ENCODE data around the gene DMAC1.

The DMAC1 gene

DNA sequence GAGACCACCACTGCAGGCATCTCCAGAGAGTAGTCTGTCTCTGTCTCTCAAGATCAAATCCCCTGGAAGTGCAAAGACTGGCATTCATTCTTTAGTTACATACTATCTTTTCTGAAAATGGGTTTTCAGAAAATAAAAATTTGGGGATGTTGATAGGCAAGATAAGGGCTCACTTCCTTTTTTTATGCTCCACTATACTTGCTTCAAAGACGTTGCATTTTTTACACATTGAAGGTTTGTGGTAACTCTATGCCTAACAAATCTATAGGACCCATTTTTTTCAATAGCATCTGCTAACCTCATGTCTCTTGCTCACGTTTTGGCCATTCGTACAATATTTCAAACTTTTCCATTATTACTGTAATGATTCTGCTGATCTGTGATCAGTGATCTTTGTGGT is 37.0 kb downstream of the DMAC1 start:
- Histone ChIP-seq H3K4me1 (ENCODE audit: insufficient read depth, low read length) (no peaks in the 10 kb centered on the region), H2AFZ (ENCODE audit: low read depth, low read length) (no peak overlapping the region), H3K79me2 (ENCODE audit: insufficient read depth, low read length) (no peaks in the 10 kb centered on the region), H3K27ac (ENCODE audit: low read length) (no peak overlapping the region), H3K4me2 (ENCODE audit: insufficient read depth, low read length) (no peak overlapping the region), H4K20me1 (ENCODE audit: insufficient read depth, low read length) (no peaks in the 10 kb centered on the region), H3K9me3 (ENCODE audit: insufficient read depth, low read length, severe bottlenecking) (peaks cover 10% of the 10 kb centered on the region), H3K4me3 (ENCODE audit: low read depth in 1 of 2, low read length in 2 of 2) (no peak overlapping the region), H3K9ac (ENCODE audit: low read depth, low read length) (no peak overlapping the region), H3K36me3 (ENCODE audit: insufficient read depth, low read length) (no peaks in the 10 kb centered on the region), H3K27me3 (ENCODE audit: insufficient read depth, low read length, poor library complexity) (no peaks in the 10 kb centered on the region)
- DNase-seq: no peak
- TF ChIP-seq EZH2 (IDR thresholded peaks at IDR 0.05; ENCODE audit: borderline replicate concordance, low read depth, low read length, severe bottlenecking): no peak
- TF ChIP-seq, protein P1, sequence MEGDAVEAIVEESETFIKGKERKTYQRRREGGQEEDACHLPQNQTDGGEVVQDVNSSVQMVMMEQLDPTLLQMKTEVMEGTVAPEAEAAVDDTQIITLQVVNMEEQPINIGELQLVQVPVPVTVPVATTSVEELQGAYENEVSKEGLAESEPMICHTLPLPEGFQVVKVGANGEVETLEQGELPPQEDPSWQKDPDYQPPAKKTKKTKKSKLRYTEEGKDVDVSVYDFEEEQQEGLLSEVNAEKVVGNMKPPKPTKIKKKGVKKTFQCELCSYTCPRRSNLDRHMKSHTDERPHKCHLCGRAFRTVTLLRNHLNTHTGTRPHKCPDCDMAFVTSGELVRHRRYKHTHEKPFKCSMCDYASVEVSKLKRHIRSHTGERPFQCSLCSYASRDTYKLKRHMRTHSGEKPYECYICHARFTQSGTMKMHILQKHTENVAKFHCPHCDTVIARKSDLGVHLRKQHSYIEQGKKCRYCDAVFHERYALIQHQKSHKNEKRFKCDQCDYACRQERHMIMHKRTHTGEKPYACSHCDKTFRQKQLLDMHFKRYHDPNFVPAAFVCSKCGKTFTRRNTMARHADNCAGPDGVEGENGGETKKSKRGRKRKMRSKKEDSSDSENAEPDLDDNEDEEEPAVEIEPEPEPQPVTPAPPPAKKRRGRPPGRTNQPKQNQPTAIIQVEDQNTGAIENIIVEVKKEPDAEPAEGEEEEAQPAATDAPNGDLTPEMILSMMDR (IDR thresholded peaks at IDR 0.05; ENCODE audit: borderline replicate concordance, extremely low read depth, low read length, poor library complexity, severe bottlenecking): no peak
- no peak for ATAC-seq (ENCODE audit: insufficient read depth, low read depth)

DNA sequence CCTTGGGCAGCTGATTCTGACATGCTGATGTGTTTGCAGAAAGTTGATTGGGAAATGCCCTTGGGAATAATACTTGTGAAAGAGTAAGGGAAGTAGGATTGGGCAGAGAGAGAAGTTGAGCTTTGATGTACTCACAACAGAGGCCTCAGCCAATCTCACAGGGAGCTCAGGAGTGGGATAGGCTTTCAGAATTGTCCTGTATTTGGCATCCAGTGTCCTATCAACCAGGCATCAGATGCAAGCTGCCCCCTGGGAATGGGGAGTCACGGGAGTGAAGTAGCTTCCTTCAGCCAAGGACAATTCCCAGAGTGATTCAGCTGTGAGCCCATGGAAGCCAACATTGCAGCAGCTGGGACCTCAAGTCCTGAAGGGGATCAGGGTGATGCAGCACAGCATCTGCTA is 39.6 kb downstream of the DMAC1 start:
- no peak for TF ChIP-seq EZH2 (IDR thresholded peaks at IDR 0.05; ENCODE audit: borderline replicate concordance, low read depth, low read length, severe bottlenecking)
- TF ChIP-seq, protein P1 (IDR thresholded peaks at IDR 0.05; ENCODE audit: borderline replicate concordance, extremely low read depth, low read length, poor library complexity, severe bottlenecking): no peak
- H3K4me2 ChIP-seq (ENCODE audit: insufficient read depth, low read length): no peak overlapping the region
- no peaks in the 10 kb centered on the region for H3K79me2 ChIP-seq (ENCODE audit: insufficient read depth, low read length)
- H3K9ac ChIP-seq (ENCODE audit: low read depth, low read length): no peak overlapping the region
- no peaks in the 10 kb centered on the region for H3K27me3 ChIP-seq (ENCODE audit: insufficient read depth, low read length, poor library complexity)
- peaks cover 5% of the 10 kb centered on the region for H3K9me3 ChIP-seq (ENCODE audit: insufficient read depth, low read length, severe bottlenecking)
- no peaks in the 10 kb centered on the region for H3K36me3 ChIP-seq (ENCODE audit: insufficient read depth, low read length)
- H4K20me1 ChIP-seq (ENCODE audit: insufficient read depth, low read length): no peaks in the 10 kb centered on the region
- no peak overlapping the region for H3K27ac ChIP-seq (ENCODE audit: low read length)
- ATAC-seq (ENCODE audit: insufficient read depth, low read depth) (no peak), DNase-seq (no peak)
- no peak overlapping the region for H3K4me3 ChIP-seq (ENCODE audit: low read depth in 1 of 2, low read length in 2 of 2)
- no peak overlapping the region for H2AFZ ChIP-seq (ENCODE audit: low read depth, low read length)
- H3K4me1 ChIP-seq (ENCODE audit: insufficient read depth, low read length): no peaks in the 10 kb centered on the region

DNA sequence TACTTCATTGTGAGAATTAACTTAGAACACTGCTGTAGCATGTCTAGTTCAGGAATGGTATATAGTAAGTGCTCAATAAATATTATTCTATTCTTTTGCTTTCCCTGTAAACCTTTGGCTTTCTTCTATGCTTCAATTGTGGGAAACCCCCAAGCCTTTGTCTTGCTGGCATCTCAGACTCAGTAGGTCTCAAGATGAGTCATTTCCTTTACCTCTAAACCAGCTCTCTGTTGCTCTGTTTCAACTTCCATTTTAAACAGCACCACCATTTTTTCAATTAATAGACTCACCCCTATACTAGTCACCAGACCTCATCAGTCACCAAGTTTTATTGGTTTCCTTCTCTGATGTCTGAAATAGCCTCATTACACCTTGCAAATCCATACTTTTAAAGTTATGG is 43.5 kb downstream of the DMAC1 start:
- Histone ChIP-seq H2AFZ (ENCODE audit: low read depth, low read length) (peak overlapping the region; percentile 24; the same call in 1 of the 2 replicates), H3K4me3 (ENCODE audit: low read depth in 1 of 2, low read length in 2 of 2) (no peak overlapping the region), H3K4me2 (ENCODE audit: insufficient read depth, low read length) (no peak overlapping the region), H3K9me3 (ENCODE audit: insufficient read depth, low read length, severe bottlenecking) (no peaks in the 10 kb centered on the region), H3K27ac (ENCODE audit: low read length) (no peak overlapping the region), H4K20me1 (ENCODE audit: insufficient read depth, low read length) (no peaks in the 10 kb centered on the region), H3K9ac (ENCODE audit: low read depth, low read length) (no peak overlapping the region), H3K27me3 (ENCODE audit: insufficient read depth, low read length, poor library complexity) (no peaks in the 10 kb centered on the region), H3K36me3 (ENCODE audit: insufficient read depth, low read length) (no peaks in the 10 kb centered on the region), H3K4me1 (ENCODE audit: insufficient read depth, low read length) (no peaks in the 10 kb centered on the region), H3K79me2 (ENCODE audit: insufficient read depth, low read length) (no peaks in the 10 kb centered on the region)
- peak; percentile 80 for ATAC-seq (ENCODE audit: insufficient read depth, low read depth)
- DNase-seq: no peak
- TF ChIP-seq, protein P1 (IDR thresholded peaks at IDR 0.05; ENCODE audit: borderline replicate concordance, extremely low read depth, low read length, poor library complexity, severe bottlenecking): no peak
- no peak for TF ChIP-seq EZH2 (IDR thresholded peaks at IDR 0.05; ENCODE audit: borderline replicate concordance, low read depth, low read length, severe bottlenecking)

DNA sequence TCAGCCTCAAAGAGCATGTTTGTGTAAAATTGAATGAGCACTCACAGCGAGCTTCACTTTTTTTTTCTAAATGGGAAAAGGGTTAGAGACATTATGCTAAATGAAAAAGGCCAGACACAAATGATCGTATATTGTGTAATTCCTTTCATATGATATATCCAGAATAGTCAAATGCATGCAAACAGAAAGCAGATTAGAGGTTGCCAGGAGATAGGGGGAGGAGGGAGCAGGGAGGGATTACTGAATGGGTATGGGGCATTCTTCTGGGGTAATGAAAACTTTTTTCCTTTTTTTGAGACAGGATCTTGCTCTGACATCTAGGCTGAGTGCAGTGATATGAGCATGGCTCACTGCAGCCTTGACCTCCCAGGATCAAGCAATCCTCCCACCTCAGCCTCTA is 47.1 kb downstream of the DMAC1 start:
- ATAC-seq (ENCODE audit: insufficient read depth, low read depth): no peak

More for the DNA sequence above, 47.1 kb downstream of the DMAC1 start:
- no peak overlapping the region for H3K4me3 ChIP-seq (ENCODE audit: low read depth in 1 of 2, low read length in 2 of 2)
- H2AFZ ChIP-seq (ENCODE audit: low read depth, low read length): no peak overlapping the region
- H3K4me1 ChIP-seq (ENCODE audit: insufficient read depth, low read length): peaks cover 3% of the 10 kb centered on the region; the same call in 1 of the 2 replicates
- H3K9me3 ChIP-seq (ENCODE audit: insufficient read depth, low read length, severe bottlenecking): no peaks in the 10 kb centered on the region
- no peaks in the 10 kb centered on the region for H4K20me1 ChIP-seq (ENCODE audit: insufficient read depth, low read length)
- no peaks in the 10 kb centered on the region for H3K79me2 ChIP-seq (ENCODE audit: insufficient read depth, low read length)
- DNase-seq: no peak
- TF ChIP-seq EZH2 (IDR thresholded peaks at IDR 0.05; ENCODE audit: borderline replicate concordance, low read depth, low read length, severe bottlenecking): no peak
- TF ChIP-seq, protein P1 (IDR thresholded peaks at IDR 0.05; ENCODE audit: borderline replicate concordance, extremely low read depth, low read length, poor library complexity, severe bottlenecking): no peak
- H3K9ac ChIP-seq (ENCODE audit: low read depth, low read length): no peak overlapping the region
- H3K27ac ChIP-seq (ENCODE audit: low read length): no peak overlapping the region
- H3K27me3 ChIP-seq (ENCODE audit: insufficient read depth, low read length, poor library complexity): no peaks in the 10 kb centered on the region
- no peak overlapping the region for H3K4me2 ChIP-seq (ENCODE audit: insufficient read depth, low read length)
- no peaks in the 10 kb centered on the region for H3K36me3 ChIP-seq (ENCODE audit: insufficient read depth, low read length)

Data from DND-41 (cell line).